Peyer's patch (tissue), 4 donors: Measurements from ENCODE around the gene ANKUB1. TPM values are rescaled to one million over a fixed set of nuclear protein-coding genes. Genes with fewer than 3 reads are reported as not detected.

Experiments
- DNase-seq, 3 donors: peaks; one replicate each; pipeline ENCODE4 v3.0.0-alpha.2; 2017 to 2019
- H3K27ac ChIP-seq, 4 donors: fragments of 200-600 bp; sonication (generic); one replicate each; pipeline ENCODE4 v1.5.1; 2016 to 2019
- H3K27me3 ChIP-seq, 2 donors: fragments of 200-600 bp; sonication (generic); one replicate each; pipeline ENCODE4 v1.5.1; 2019
- H3K36me3 ChIP-seq, 3 donors: fragments of 200-600 bp; sonication (generic); one replicate each; pipeline ENCODE4 v1.5.1; 2016 to 2019
- H3K4me1 ChIP-seq, 4 donors: fragments of 200-600 bp; sonication (generic); one replicate each; pipeline ENCODE4 v1.5.1; 2016 to 2019
- H3K4me3 ChIP-seq, 4 donors: fragments of 200-600 bp; sonication (generic); 1 replicate in 3 of 4; 2 replicates in 1 of 4; pipeline ENCODE4 v1.5.1; 2016 to 2019; ENCODE audit warnings: mild to moderate bottlenecking in 1 of 4
- H3K9me3 ChIP-seq, 4 donors: fragments of 200-600 bp; sonication (generic); one replicate each; pipeline ENCODE4 v1.5.1; 2016 to 2019; ENCODE audit warnings: mild to moderate bottlenecking in 1 of 4
- POLR2A ChIP-seq, 2 donors: fragments of 450-650 bp; IDR thresholded peaks; one replicate each; pipeline ENCODE4 v1.5.1; 2017; ENCODE audit warnings: antibody characterized with exemption in 2 of 2, mild to moderate bottlenecking in 2 of 2, moderate library complexity in 2 of 2
- total RNA-seq, 4 donors: library from RNA; depleted of rRNA; stranded (reverse); fragments of >200 nt; gene quantifications; one replicate each; pipeline ENCODE4 v1.1.0, GENCODE V29; 2016
- TF ChIP-seq, protein P1 (sequence below), 6 experiments: fragments of 450-650 bp in 4 of 6; fragments of 200-600 bp in 2 of 6; sonication (generic) in 1 of 6; IDR thresholded peaks; one replicate each; pipeline ENCODE4 v1.5.1; 2017 to 2019; ENCODE audit warnings: antibody characterized with exemption in 6 of 6, mild to moderate bottlenecking in 3 of 6, moderate library complexity in 1 of 6

ANKUB1 gene
- total RNA-seq, 4 donors from 2014 or later, result not detected

GRCh38 chr3:149806171-149806778, 13.9 kb upstream of the ANKUB1 start:
- H3K27ac ChIP-seq, result no peak overlapping the region
- H3K27me3 ChIP-seq, result no peaks in the 10 kb centered on the region
- no peaks in the 10 kb centered on the region for H3K4me1 ChIP-seq
- TF ChIP-seq POLR2A (IDR thresholded peaks at IDR 0.05), result no peak
- TF ChIP-seq, protein P1, sequence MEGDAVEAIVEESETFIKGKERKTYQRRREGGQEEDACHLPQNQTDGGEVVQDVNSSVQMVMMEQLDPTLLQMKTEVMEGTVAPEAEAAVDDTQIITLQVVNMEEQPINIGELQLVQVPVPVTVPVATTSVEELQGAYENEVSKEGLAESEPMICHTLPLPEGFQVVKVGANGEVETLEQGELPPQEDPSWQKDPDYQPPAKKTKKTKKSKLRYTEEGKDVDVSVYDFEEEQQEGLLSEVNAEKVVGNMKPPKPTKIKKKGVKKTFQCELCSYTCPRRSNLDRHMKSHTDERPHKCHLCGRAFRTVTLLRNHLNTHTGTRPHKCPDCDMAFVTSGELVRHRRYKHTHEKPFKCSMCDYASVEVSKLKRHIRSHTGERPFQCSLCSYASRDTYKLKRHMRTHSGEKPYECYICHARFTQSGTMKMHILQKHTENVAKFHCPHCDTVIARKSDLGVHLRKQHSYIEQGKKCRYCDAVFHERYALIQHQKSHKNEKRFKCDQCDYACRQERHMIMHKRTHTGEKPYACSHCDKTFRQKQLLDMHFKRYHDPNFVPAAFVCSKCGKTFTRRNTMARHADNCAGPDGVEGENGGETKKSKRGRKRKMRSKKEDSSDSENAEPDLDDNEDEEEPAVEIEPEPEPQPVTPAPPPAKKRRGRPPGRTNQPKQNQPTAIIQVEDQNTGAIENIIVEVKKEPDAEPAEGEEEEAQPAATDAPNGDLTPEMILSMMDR (IDR thresholded peaks at IDR 0.05), result no peak
- H3K9me3 ChIP-seq, result no peaks in the 10 kb centered on the region
- no peaks in the 10 kb centered on the region for H3K36me3 ChIP-seq
- no peak overlapping the region for H3K4me3 ChIP-seq
- no peak for DNase-seq

DNA sequence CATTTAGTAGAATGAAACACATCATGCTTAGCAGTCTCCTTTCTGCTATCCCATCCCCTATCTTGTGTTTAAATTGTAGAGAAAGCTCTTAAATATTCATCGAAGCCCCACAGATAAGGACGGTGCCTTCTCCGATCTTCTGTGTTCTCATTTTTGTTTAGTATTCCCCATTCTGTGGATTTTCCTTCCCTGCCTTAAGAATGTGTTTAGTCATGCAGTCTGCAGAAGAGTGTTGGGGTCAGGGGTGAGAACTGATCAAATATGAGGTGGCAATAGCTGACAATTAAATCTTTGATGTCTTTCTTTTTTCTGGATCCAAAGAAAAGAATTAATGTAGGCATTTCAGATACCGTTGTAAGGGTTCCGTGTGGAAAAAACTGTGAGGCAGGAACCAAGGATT, 9.3 kb upstream of the ANKUB1 start:
- Histone ChIP-seq H3K4me3 (no peak overlapping the region), H3K27ac (no peak overlapping the region), H3K9me3 (no peaks in the 10 kb centered on the region), H3K27me3 (no peaks in the 10 kb centered on the region), H3K36me3 (no peaks in the 10 kb centered on the region), H3K4me1 (no peaks in the 10 kb centered on the region)
- no peak for DNase-seq
- TF ChIP-seq, protein P1 (IDR thresholded peaks at IDR 0.05), result no peak
- no peak for TF ChIP-seq POLR2A (IDR thresholded peaks at IDR 0.05)

DNA sequence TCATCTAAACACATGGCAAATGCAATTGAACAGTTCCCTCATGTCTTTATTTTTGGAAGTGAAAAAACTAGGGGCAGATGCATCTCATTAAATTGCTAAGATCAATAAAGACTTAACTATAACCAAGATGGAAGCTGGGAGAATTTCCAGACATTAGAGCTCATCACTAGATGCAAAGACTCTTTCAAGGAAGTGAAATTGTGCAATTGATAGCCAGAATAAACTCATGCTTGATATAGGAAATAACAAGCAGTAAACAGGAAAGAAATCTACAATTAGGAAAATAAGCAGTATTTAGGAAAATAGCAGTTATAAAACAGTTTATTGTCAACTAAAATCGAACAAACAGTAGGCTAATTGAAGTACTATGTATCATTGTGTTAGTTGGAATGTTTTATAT, 8.8 kb upstream of the ANKUB1 start:
- TF ChIP-seq POLR2A (IDR thresholded peaks at IDR 0.05), result no peak
- TF ChIP-seq, protein P1 (IDR thresholded peaks at IDR 0.05), result no peak
- DNase-seq, result no peak
- Histone ChIP-seq H3K9me3 (no peaks in the 10 kb centered on the region), H3K27me3 (no peaks in the 10 kb centered on the region), H3K36me3 (no peaks in the 10 kb centered on the region), H3K27ac (no peak overlapping the region), H3K4me3 (no peak overlapping the region), H3K4me1 (no peaks in the 10 kb centered on the region)

- Histone ChIP-seq H3K27me3 (no peaks in the 10 kb centered on the region), H3K4me1 (no peaks in the 10 kb centered on the region), H3K9me3 (no peaks in the 10 kb centered on the region), H3K4me3 (no peak overlapping the region), H3K27ac (no peak overlapping the region), H3K36me3 (no peaks in the 10 kb centered on the region)
- no peak for DNase-seq
- TF ChIP-seq POLR2A (IDR thresholded peaks at IDR 0.05), result no peak
- TF ChIP-seq, protein P1 (IDR thresholded peaks at IDR 0.05), result no peak
These were observed 8.3 kb upstream of the ANKUB1 start for GRCh38 chr3:149800693-149801092.

DNA sequence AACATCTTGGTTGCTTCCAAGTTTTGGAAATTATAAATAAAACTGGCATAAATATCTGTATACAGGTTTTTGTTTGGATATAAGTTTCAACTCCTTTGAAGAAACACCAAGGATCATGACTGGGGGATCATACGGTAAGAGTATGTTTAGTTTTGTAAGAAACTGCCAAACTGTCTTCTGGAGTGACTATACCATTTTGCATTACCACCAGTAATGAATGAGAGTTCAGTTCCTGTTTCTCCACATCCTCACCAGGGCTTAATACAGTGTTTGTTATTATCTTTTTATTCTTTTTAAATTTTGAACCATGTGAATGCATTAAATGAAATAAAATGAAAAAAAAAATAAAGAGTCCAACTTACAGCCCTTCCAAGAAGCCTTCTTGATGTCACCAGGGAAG, 3.7 kb upstream of the ANKUB1 start:
- H3K36me3 ChIP-seq, result no peaks in the 10 kb centered on the region
- no peak overlapping the region for H3K4me3 ChIP-seq
- H3K27me3 ChIP-seq, result no peaks in the 10 kb centered on the region
- no peak overlapping the region for H3K27ac ChIP-seq
- no peak for DNase-seq
- no peaks in the 10 kb centered on the region for H3K4me1 ChIP-seq
- H3K9me3 ChIP-seq, result no peaks in the 10 kb centered on the region
- no peak for TF ChIP-seq POLR2A (IDR thresholded peaks at IDR 0.05)
- TF ChIP-seq, protein P1 (IDR thresholded peaks at IDR 0.05), result no peak

DNA sequence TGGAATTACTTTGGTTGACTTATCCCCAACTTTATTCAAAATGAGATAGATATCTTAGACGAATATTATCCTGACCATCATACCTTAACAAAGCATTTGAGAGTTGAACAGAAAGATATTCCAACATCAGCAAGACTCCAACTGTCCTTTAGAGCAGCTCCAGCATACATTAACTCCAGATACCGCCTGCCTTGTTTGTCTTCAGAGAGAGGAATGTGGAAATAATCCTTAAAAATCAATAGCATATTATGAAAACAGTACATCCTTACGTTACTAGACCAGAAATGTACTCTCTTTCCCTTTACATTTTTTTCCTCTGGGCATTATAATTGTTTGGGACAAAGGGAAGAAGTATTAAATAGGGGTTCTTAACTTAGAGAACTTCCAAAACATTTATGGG, 1.7 kb downstream of the ANKUB1 start:
- Histone ChIP-seq H3K27ac (no peak overlapping the region), H3K9me3 (no peaks in the 10 kb centered on the region), H3K27me3 (no peaks in the 10 kb centered on the region), H3K4me1 (no peaks in the 10 kb centered on the region), H3K36me3 (no peaks in the 10 kb centered on the region), H3K4me3 (no peak overlapping the region)
- TF ChIP-seq, protein P1 (IDR thresholded peaks at IDR 0.05), result no peak
- no peak for TF ChIP-seq POLR2A (IDR thresholded peaks at IDR 0.05)
- no peak for DNase-seq
